Epithelial cell of esophagus (primary cell): ENCODE measurements around the gene ICOS.
A peak's percentile ranks its signal among the peaks of the same experiment; 100 is the strongest.
"Not testable (repeated sequence)": the region's sequence is repeated elsewhere in the genome, so short reads cannot be mapped to it uniquely, and the experiment has no call there.

Experiments used
- DNase-seq: peaks from one replicate; pipeline ENCODE4 v3.0.0; 2010; ENCODE audit warnings: low read depth
- H3K4me3 ChIP-seq: 2 replicates; pipeline ENCODE4 v1.5.1; 2011; ENCODE audit warnings: mild to moderate bottlenecking, low read length, control low read depth
- CTCF ChIP-seq: IDR thresholded peaks from 2 replicates; pipeline ENCODE4 v1.5.1; 2011; ENCODE audit warnings: low read depth, mild to moderate bottlenecking, low read length, control low read depth, inconsistent platforms; ENCODE audit not compliant: insufficient read depth; ENCODE audit errors: missing control alignments

The ICOS gene

GRCh38 chr2:203914546-203915182, 21.9 kb upstream of the ICOS start:
- TF ChIP-seq CTCF, result no peak
- no peak for DNase-seq
- H3K4me3 ChIP-seq, result no peak overlapping the region

- DNase-seq, result no peak
- TF ChIP-seq CTCF, result no peak
- H3K4me3 ChIP-seq, result no peak overlapping the region
Observed at GRCh38 chr2:203915256-203915655, 21.3 kb upstream of the ICOS start.

GRCh38 chr2:203916756-203917155, 19.8 kb upstream of the ICOS start:
- TF ChIP-seq CTCF, result no peak
- no peak overlapping the region for H3K4me3 ChIP-seq
- DNase-seq, result no peak

GRCh38 chr2:203918264-203918663, 18.3 kb upstream of the ICOS start:
- no peak for DNase-seq
- H3K4me3 ChIP-seq, result no peak overlapping the region
- TF ChIP-seq CTCF, result no peak

GRCh38 chr2:203918839-203919238, 17.7 kb upstream of the ICOS start:
- H3K4me3 ChIP-seq, result no peak overlapping the region
- DNase-seq, result no peak
- TF ChIP-seq CTCF, result no peak

GRCh38 chr2:203925512-203926158, 10.9 kb upstream of the ICOS start:
- no peak overlapping the region for H3K4me3 ChIP-seq
- no peak for DNase-seq
- TF ChIP-seq CTCF, result no peak

- peak; percentile 18 for DNase-seq
- TF ChIP-seq CTCF, result peak; percentile 41
- no peak overlapping the region for H3K4me3 ChIP-seq
Observed at GRCh38 chr2:203928849-203929248, 7.7 kb upstream of the ICOS start.

GRCh38 chr2:203931262-203931661, 5.3 kb upstream of the ICOS start:
- DNase-seq, result not testable (repeated sequence)

More at GRCh38 chr2:203931262-203931661, 5.3 kb upstream of the ICOS start:
- not testable (repeated sequence) for H3K4me3 ChIP-seq
